Calu3 (cell line): ENCODE measurements around the gene SKOR1. TPM values are rescaled to one million over a fixed set of nuclear protein-coding genes. Genes with fewer than 3 reads are reported as not detected.

Experiments used
- BruUV-seq: library from RNA; stranded (reverse); fragments of 400-500 nt; replicated peaks from 2 replicates; lab custom pipeline; 2021; lab: Mats Ljungman, UMichigan
- CTCF ChIA-PET: fragments of 300-600 bp; sonication (Branson Sonifier 250); formaldehyde crosslinking; loops from one replicate; lab custom pipeline; 2022; ENCODE audit warnings: antibody characterized with exemption; lab: Charles Lee
- DNase-seq: peaks from one replicate; pipeline ENCODE4 v3.0.0; 2022
- H3K27ac Mint-ChIP-seq: one replicate; pipeline ENCODE4 v1.8.0; 2022; ENCODE audit warnings: mixed read lengths; ENCODE audit not compliant: unreplicated experiment
- H3K27me3 Mint-ChIP-seq: one replicate; pipeline ENCODE4 v1.8.0; 2022; ENCODE audit warnings: mixed read lengths; ENCODE audit not compliant: unreplicated experiment
- H3K36me3 Mint-ChIP-seq: one replicate; pipeline ENCODE4 v1.8.0; 2022; ENCODE audit warnings: mild to moderate bottlenecking, moderate library complexity, mixed read lengths; ENCODE audit not compliant: insufficient read depth, unreplicated experiment
- H3K4me1 Mint-ChIP-seq: one replicate; pipeline ENCODE4 v1.8.0; 2022; ENCODE audit warnings: mild to moderate bottlenecking, low read depth, mixed read lengths; ENCODE audit not compliant: unreplicated experiment
- H3K4me3 Mint-ChIP-seq: one replicate; pipeline ENCODE4 v1.8.0; 2022; ENCODE audit warnings: mild to moderate bottlenecking, low read depth, moderate library complexity, mixed read lengths; ENCODE audit not compliant: unreplicated experiment
- H3K9me3 Mint-ChIP-seq: one replicate; pipeline ENCODE4 v1.8.0; 2022; ENCODE audit warnings: low read depth, mixed read lengths; ENCODE audit not compliant: unreplicated experiment
- intact Hi-C: fragments of 100-400 bp; cut with micrococcal nuclease; formaldehyde crosslinking; loops from one replicate; pipeline ENCODE4 v1.10.0; 2022; ENCODE audit not compliant: unreplicated experiment
- total RNA-seq: library from RNA; stranded (reverse); gene quantifications from 2 replicates; pipeline ENCODE4 v1.2.3, GENCODE V29; 2022
- TF ChIP-seq, protein P1 (sequence below): fragments of 200-600 bp; IDR thresholded peaks from one replicate; pipeline ENCODE4 v1.8.0; 2022; ENCODE audit warnings: antibody characterized with exemption; ENCODE audit not compliant: unreplicated experiment

SKOR1 gene
- total RNA-seq, 1 experiment from 2014 or later: 0.17 TPM

DNA sequence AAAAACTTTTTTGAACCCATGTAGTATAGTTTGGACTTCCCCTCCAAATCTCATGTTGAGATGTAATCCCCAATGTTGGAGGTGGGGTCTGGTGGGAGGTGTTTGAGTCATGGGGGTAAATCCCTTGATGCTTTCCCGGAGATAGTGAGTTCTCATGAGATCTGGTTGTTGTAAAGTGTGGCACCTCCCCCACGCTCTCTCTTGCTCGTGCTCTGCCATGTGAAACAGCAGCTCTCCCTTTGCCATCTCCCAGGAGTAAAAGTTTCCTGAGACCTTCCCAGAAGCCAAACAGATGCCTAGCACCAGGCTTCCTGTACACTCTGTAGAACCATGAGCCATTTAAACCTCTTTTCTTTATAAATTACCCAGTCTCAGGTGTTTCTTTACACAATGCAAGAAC is 30.5 kb downstream of the SKOR1 start:
- Mint-ChIP-seq H3K27ac (no peak overlapping the region), H3K4me1 (no peaks in the 10 kb centered on the region), H3K36me3 (no peaks in the 10 kb centered on the region), H3K27me3 (no peaks in the 10 kb centered on the region), H3K9me3 (no peaks in the 10 kb centered on the region), H3K4me3 (no peak overlapping the region)
- DNase-seq: no peak
- intact Hi-C loops: no loop called here
- TF ChIP-seq, protein P1, sequence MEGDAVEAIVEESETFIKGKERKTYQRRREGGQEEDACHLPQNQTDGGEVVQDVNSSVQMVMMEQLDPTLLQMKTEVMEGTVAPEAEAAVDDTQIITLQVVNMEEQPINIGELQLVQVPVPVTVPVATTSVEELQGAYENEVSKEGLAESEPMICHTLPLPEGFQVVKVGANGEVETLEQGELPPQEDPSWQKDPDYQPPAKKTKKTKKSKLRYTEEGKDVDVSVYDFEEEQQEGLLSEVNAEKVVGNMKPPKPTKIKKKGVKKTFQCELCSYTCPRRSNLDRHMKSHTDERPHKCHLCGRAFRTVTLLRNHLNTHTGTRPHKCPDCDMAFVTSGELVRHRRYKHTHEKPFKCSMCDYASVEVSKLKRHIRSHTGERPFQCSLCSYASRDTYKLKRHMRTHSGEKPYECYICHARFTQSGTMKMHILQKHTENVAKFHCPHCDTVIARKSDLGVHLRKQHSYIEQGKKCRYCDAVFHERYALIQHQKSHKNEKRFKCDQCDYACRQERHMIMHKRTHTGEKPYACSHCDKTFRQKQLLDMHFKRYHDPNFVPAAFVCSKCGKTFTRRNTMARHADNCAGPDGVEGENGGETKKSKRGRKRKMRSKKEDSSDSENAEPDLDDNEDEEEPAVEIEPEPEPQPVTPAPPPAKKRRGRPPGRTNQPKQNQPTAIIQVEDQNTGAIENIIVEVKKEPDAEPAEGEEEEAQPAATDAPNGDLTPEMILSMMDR: no peak
- no TSS peak for BruUV-seq
- CTCF ChIA-PET: no interaction called here

DNA sequence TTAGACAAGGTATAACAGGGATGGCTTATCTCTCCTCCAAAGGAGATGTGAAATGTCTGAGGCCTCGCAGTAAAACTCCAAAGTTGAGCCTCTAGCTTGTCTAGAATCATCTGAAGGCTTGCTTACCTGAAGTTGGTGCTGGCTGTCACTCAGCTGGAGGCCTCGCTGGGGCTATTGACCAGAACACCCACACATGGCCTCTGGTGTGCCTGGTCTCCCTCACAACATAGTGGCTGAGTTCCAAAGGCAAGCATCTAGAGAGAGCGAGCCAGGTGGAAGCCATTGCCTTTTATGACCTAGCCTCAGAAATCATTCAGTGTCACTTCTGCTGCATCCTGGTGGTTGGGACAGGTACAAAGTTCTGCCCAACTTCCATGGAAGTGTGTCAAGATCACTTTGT is 31.9 kb downstream of the SKOR1 start:
- intact Hi-C loops: no loop called here
- H3K9me3 Mint-ChIP-seq: no peaks in the 10 kb centered on the region
- CTCF ChIA-PET: no interaction called here
- BruUV-seq: no TSS peak
- DNase-seq: no peak
- TF ChIP-seq, protein P1: no peak
- no peaks in the 10 kb centered on the region for H3K27me3 Mint-ChIP-seq
- H3K4me3 Mint-ChIP-seq: no peak overlapping the region
- H3K27ac Mint-ChIP-seq: no peak overlapping the region
- H3K36me3 Mint-ChIP-seq: no peaks in the 10 kb centered on the region
- H3K4me1 Mint-ChIP-seq: no peaks in the 10 kb centered on the region

DNA sequence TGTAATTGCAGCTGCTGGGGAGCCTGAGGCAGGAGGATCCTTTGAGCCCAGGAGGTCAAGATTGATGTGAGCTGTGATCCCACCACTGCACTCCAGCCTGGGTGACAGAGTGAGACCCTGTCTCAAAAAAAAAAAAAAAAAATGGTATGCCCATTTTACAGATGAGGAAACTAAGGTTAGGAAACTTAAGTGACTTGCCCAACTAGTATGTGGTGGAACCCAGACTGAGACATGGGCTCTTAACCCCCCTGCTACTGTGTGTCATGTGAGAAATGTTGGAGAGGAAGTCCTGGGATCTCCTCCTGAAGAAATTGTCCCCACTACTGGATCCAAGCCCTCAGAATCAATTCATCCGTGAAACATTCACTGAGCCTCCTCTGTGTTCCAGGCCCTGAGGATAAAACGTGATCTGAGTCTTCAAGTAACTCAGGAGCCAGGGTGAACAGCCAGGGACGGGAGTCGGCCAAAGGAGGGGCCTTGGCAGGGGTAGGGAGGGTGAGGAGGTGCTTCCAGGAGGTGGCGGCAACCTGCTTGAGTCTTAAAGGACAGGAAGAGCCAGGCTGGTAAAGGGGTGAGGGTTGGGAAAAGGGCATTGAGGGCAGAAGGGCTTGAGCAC is 34.1 kb downstream of the SKOR1 start:
- CTCF ChIA-PET: no interaction called here
- H3K9me3 Mint-ChIP-seq: no peaks in the 10 kb centered on the region
- H3K27me3 Mint-ChIP-seq: no peaks in the 10 kb centered on the region
- no peak overlapping the region for H3K27ac Mint-ChIP-seq
- no peak overlapping the region for H3K4me3 Mint-ChIP-seq
- intact Hi-C loops: no loop called here
- H3K36me3 Mint-ChIP-seq: no peaks in the 10 kb centered on the region
- no peak for DNase-seq
- TF ChIP-seq, protein P1: no peak
- no TSS peak for BruUV-seq
- H3K4me1 Mint-ChIP-seq: peaks cover 10% of the 10 kb centered on the region

DNA sequence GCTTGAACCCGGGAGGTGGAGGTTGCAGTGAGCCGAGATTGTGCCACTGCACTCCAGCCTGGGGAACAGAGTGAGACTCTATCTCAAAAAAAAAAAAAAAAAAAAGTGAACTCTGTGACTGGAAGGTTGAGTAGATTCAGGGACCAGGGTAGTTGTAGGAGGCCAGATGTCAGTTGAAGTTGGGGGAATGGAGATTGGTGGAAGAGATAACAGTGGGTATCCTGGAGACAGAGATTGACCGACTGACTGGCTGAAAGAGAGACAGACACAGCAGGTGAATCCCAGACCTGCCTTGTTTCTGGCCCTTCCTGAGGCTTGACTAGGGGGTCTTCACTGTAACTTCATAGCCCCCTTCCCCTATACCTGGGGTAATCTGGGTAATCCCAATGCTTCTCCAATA is 36.7 kb downstream of the SKOR1 start:
- BruUV-seq: no TSS peak
- intact Hi-C loops: loop anchor here (5.0 to 10.0 kb wide), 2 partner anchors 103 to 190 kb away; partner anchors contain the start of gene PIAS1
- H3K4me1 Mint-ChIP-seq: peaks cover 10% of the 10 kb centered on the region
- no peak for DNase-seq
- no peak overlapping the region for H3K27ac Mint-ChIP-seq
- no peaks in the 10 kb centered on the region for H3K36me3 Mint-ChIP-seq
- CTCF ChIA-PET: no interaction called here
- no peaks in the 10 kb centered on the region for H3K9me3 Mint-ChIP-seq
- peaks cover 14% of the 10 kb centered on the region for H3K27me3 Mint-ChIP-seq
- TF ChIP-seq, protein P1: no peak
- H3K4me3 Mint-ChIP-seq: no peak overlapping the region
